NCI-H128 (cell line): ENCODE results near the gene DTNBP1.

ENCODE experiments used
- DNase-seq: peaks from one replicate; lab custom pipeline; 2025; ENCODE audit not compliant: unreplicated experiment; lab: John Stamatoyannopoulos, UW

The DTNBP1 gene

GRCh38 chr6:15662326-15663129 is at the start of gene DTNBP1:
Gene DTNBP1, minus strand, starts transcription at chr6:15663028. Its CDS starts 159 bp downstream, at chr6:15662869.
- peak; percentile 70 for DNase-seq

- DNase-seq, result no peak
Observed at GRCh38 chr6:15709651-15710269, 46.9 kb upstream of the DTNBP1 start.

DNA sequence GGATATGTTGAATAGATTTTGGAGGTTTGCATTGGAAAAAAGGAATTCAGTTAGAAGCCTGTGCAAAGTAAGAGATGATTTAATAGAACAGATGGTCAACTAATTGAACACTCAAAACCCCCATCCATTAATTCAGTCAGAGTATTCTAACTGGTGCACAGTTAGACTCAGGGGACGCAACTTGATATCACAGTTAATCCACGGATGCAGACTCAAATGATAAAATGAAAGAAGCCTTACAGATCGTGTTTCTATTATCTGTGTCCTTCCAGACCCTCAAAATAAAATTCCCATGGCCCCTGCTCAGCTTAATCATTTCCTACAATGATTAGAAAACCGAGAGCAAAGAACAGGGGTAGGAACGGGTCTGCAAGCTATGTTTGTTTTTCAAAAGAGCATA is 45.4 kb upstream of the DTNBP1 start:
- DNase-seq, result no peak

- DNase-seq, result no peak
Observed at GRCh38 chr6:15705981-15706380, 43.2 kb upstream of the DTNBP1 start.

- no peak for DNase-seq
Observed at GRCh38 chr6:15698471-15698870, 35.6 kb upstream of the DTNBP1 start.

DNA sequence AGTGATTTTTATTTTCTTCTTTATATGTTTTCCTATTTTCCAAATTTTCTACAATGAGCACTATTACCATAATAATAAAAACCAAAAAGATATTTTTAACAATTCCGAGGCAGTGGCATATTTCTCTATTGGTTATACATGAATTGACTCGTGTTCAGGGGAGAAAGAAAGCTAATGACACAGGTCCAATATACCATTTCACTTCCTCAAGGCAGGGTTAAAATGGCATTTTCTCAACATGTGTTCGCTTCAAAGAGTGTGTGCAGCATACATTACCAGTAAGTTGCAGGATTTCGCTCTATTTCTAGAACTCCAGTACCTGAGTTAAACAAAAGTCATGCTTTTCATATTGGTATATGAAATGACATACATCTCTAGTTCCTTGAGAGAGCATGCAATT is 35.1 kb upstream of the DTNBP1 start:
- DNase-seq, result no peak

- DNase-seq, result peak; percentile 57
Observed at GRCh38 chr6:15691250-15691869, 28.5 kb upstream of the DTNBP1 start.

GRCh38 chr6:15690510-15690909 is 27.7 kb upstream of the DTNBP1 start:
- DNase-seq, result no peak

GRCh38 chr6:15689586-15690482 is 27.0 kb upstream of the DTNBP1 start:
- no peak for DNase-seq

GRCh38 chr6:15685619-15686018 is 22.8 kb upstream of the DTNBP1 start:
- no peak for DNase-seq

DNA sequence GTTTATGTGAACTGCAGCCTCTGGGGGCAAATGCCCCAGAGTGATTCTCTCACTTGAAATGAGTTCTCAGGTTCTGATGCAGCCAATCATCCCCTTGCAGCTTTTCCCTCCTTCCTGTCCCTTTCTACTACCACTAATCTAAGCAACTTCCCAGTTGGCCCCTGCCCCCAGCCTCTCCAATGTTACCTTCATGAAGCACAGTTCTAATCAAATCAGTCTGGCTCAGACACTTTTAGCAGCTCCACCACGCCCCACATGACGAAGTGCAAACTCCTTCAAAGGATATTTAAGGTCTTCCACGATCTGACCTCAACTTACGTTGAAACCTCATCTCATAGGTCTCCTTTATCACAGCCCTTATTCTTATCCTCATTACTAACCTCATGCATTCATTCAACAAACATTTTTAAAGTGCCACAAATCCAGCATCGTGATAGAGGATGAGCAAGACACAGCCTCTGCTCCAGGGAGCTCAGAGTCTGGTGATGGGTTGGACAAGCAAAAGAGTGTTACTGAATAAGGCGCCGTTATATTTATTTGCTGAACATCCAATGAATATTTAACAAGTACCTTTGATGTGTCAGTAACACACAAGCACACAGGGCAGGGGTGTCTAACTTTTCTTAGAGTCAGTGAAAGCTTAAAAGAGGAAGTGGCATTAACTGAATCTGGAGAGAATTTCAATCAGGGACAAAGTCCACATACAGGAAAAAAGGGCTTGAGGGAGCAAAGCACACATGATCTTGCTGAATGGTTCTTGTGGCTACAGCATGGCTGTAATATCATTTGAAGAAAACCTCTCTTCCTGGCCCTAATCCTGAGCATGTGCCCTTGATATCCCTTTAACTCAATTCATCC is 20.4 kb upstream of the DTNBP1 start:
- DNase-seq, result no peak

DNA sequence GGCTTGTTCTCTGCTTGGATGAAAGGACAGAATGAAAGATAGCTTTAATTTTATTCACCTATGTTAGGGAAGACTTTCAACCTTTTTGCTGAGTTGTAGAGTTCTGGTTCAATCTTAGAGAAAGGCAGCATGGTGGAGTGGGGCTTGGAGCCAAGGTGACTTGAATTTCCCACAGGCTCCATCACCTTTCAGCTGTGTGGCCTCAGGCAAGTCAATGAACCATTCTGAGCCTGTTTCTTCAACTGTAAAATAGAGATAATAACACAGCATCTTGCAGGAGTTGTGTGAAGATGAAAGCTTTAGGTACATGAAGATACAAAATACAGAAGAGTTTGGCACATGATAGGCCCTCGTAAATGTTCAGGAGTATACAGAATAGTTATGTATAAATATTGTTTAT is 19.1 kb upstream of the DTNBP1 start:
- DNase-seq, result no peak

DNA sequence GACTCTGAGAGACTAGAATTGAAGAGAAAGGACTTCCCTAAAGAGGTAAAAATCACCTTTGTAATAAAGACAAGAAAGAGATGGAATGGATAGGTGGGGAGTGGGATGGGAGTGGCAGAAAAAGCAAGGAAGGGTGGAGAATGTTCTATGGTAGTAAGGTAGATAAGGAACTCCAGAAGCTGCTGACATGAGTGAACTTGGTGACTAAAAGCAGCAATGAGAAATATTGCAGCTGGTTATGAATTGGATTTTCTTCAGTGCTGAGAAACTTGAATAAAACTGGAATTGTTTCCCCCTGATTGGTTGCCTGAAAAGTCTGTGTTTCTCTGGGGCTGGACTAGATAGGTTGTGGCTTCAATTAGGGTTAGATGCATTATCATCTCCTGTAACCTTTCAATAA is 15.7 kb upstream of the DTNBP1 start:
- no peak for DNase-seq

- no peak for DNase-seq
Observed at GRCh38 chr6:15677822-15678221, 15.0 kb upstream of the DTNBP1 start.

DNA sequence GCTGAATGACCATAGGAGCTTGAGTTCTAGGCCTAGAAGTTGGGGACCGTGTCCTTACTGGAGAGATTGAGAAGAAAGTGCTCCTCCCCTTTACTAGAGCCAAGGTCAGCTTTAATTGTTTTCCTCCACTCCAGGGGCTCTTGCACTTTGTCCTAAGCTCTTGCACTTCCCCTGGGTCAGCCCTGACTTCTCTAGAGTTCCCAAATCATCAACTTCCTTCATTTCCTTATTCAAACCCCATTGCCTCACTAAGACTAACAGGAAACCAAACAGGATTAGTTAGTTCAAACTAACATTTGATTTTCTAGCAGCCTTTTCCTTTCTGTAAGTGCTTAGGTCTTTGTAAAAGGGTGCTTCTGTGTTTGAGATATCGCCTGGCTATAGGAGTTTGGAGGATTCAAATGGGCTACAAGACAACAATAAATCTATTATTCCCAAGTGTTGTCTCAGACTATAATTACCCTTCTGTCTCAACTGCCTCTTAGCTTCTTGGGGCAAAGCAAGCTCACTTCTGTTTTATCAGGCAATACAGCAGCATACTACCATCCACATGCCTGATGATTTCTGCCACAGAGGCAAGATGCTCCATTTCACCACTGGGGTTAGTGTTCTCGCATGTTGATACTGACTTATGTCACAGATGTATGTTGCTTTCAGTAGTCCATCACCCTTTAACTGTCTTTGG is 12.8 kb upstream of the DTNBP1 start:
- no peak for DNase-seq

GRCh38 chr6:15674690-15675386 is 12.0 kb upstream of the DTNBP1 start:
- no peak for DNase-seq

DNA sequence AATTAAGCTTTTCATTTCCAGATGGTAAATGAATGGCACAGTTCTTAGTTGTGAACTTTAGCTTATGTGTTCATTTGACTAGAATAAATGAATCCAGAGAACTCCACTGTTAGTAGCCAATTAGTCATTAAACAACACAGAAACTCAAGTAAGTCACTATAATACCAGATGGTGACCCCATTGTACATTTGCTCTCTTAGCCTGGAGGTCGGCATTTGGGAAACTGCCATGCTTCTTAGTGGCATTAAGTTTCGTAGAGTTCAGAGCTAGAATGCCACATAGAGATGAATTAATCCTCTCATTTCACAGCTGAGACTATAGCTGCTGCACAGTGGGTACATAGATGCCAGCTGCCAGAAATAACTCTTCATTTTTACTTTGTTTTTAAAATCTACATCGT is 10.8 kb upstream of the DTNBP1 start:
- DNase-seq, result no peak

GRCh38 chr6:15672818-15673217 is 10.0 kb upstream of the DTNBP1 start:
- DNase-seq, result peak; percentile 16

GRCh38 chr6:15672291-15672690 is 9.5 kb upstream of the DTNBP1 start:
- no peak for DNase-seq
